OCI-LY1 (cell line): ENCODE results near the gene ASIC4.

ENCODE experiments used
- H2AFZ ChIP-seq: fragments of 200-600 bp; sonication (generic), shearing (Covaris generic); 2 replicates; pipeline ENCODE4 v1.6.0; 2014; ENCODE audit warnings: antibody characterized with exemption, mild to moderate bottlenecking, low read length
- H3F3A ChIP-seq: fragments of 200-600 bp; sonication (generic), shearing (Covaris generic); 2 replicates; pipeline ENCODE4 v1.6.0; 2014; ENCODE audit warnings: mild to moderate bottlenecking, antibody characterized with exemption, low read length, moderate library complexity; ENCODE audit not compliant: insufficient read depth
- H3K27ac ChIP-seq: fragments of 200-600 bp; sonication (generic); 2 replicates; pipeline ENCODE4 v1.5.1; 2014; ENCODE audit warnings: low read length, mixed run types, mild to moderate bottlenecking, low read depth; ENCODE audit not compliant: poor library complexity, severe bottlenecking
- H3K27me3 ChIP-seq: fragments of 200-600 bp; sonication (generic); 2 replicates; pipeline ENCODE4 v1.6.0; 2014; ENCODE audit warnings: antibody characterized with exemption, mild to moderate bottlenecking, low read length, moderate library complexity; ENCODE audit not compliant: insufficient read depth
- H3K36me3 ChIP-seq: fragments of 200-600 bp; sonication (generic); 2 replicates; pipeline ENCODE4 v1.6.1; 2014; ENCODE audit warnings: mild to moderate bottlenecking, antibody characterized with exemption, low read length, moderate library complexity, mixed read lengths; ENCODE audit not compliant: insufficient read depth
- H3K4me1 ChIP-seq: fragments of 200-600 bp; sonication (generic); 2 replicates; pipeline ENCODE4 v1.5.1; 2014; ENCODE audit warnings: mild to moderate bottlenecking, low read length, moderate library complexity; ENCODE audit not compliant: insufficient read depth, severe bottlenecking
- H3K4me2 ChIP-seq: fragments of 200-600 bp; sonication (generic), shearing (Covaris generic); 2 replicates; pipeline ENCODE4 v1.6.1; 2014; ENCODE audit warnings: low read length
- H3K4me3 ChIP-seq: fragments of 200-600 bp; sonication (generic); 2 replicates; pipeline ENCODE4 v1.5.1; 2014; ENCODE audit warnings: low read length, low read depth, mild to moderate bottlenecking, mixed read lengths; ENCODE audit not compliant: poor library complexity, severe bottlenecking
- H3K79me2 ChIP-seq: fragments of 200-600 bp; shearing (Covaris generic); 2 replicates; pipeline ENCODE4 v1.6.1; 2016; ENCODE audit warnings: mixed run types, low read length, mixed read lengths; ENCODE audit not compliant: insufficient read depth
- H3K9ac ChIP-seq: fragments of 200-600 bp; sonication (generic), shearing (Covaris generic); 2 replicates; pipeline ENCODE4 v1.6.1; 2014; ENCODE audit warnings: mild to moderate bottlenecking, low read length, mixed read lengths
- H3K9me2 ChIP-seq: fragments of 200-600 bp; sonication (generic), shearing (Covaris generic); 2 replicates; pipeline ENCODE4 v1.6.1; 2014; ENCODE audit warnings: low read depth, mild to moderate bottlenecking, low read length, mixed read lengths
- H3K9me3 ChIP-seq: fragments of 200-600 bp; shearing (Covaris generic); 2 replicates; pipeline ENCODE4 v1.6.1; 2014; ENCODE audit warnings: low read length, mixed read lengths
- H4K20me1 ChIP-seq: fragments of 200-600 bp; sonication (generic), shearing (Covaris generic); 2 replicates; pipeline ENCODE4 v1.6.0; 2016; ENCODE audit warnings: mild to moderate bottlenecking, low read length; ENCODE audit not compliant: insufficient read depth
- CTCF ChIP-seq: fragments of 200-600 bp; sonication (generic), shearing (Covaris generic); IDR thresholded peaks from 2 replicates; pipeline ENCODE4 v1.5.1; 2017; ENCODE audit warnings: mild to moderate bottlenecking, antibody characterized with exemption, low read length, moderate library complexity, mixed read lengths
- EZH2 ChIP-seq: fragments of 200-600 bp; sonication (generic), shearing (Covaris generic); IDR thresholded peaks from 2 replicates; pipeline ENCODE4 v1.8.0; 2017; ENCODE audit warnings: borderline replicate concordance, mixed run types, mild to moderate bottlenecking, antibody characterized with exemption, low read length, moderate library complexity, mixed read lengths

ASIC4 gene

GRCh38 chr2:219561179-219562048 is 47.1 kb downstream of the ASIC4 start:
- TF ChIP-seq CTCF (no peak), EZH2 (no peak)
- Histone ChIP-seq H2AFZ (no peak overlapping the region), H3K4me1 (no peaks in the 10 kb centered on the region), H3F3A (no peaks in the 10 kb centered on the region), H3K36me3 (no peaks in the 10 kb centered on the region), H3K4me2 (no peak overlapping the region), H3K27ac (no peak overlapping the region), H3K9me2 (no peaks in the 10 kb centered on the region), H3K9me3 (no peaks in the 10 kb centered on the region), H3K79me2 (no peaks in the 10 kb centered on the region), H3K9ac (no peak overlapping the region), H4K20me1 (no peaks in the 10 kb centered on the region), H3K4me3 (no peak overlapping the region), H3K27me3 (peaks cover 7% of the 10 kb centered on the region; the same call in 1 of the 2 replicates)

- H3K79me2 ChIP-seq: no peaks in the 10 kb centered on the region
- H3K9me3 ChIP-seq: no peaks in the 10 kb centered on the region
- no peak overlapping the region for H2AFZ ChIP-seq
- peaks cover 3% of the 10 kb centered on the region; the same call in 1 of the 2 replicates for H3K27me3 ChIP-seq
- H3F3A ChIP-seq: no peaks in the 10 kb centered on the region
- H3K4me1 ChIP-seq: no peaks in the 10 kb centered on the region
- no peak overlapping the region for H3K4me2 ChIP-seq
- no peaks in the 10 kb centered on the region for H4K20me1 ChIP-seq
- TF ChIP-seq EZH2 (no peak), CTCF (no peak)
- H3K27ac ChIP-seq: no peak overlapping the region
- H3K36me3 ChIP-seq: no peaks in the 10 kb centered on the region
- no peak overlapping the region for H3K9ac ChIP-seq
- no peak overlapping the region for H3K4me3 ChIP-seq
- H3K9me2 ChIP-seq: no peaks in the 10 kb centered on the region
Measured at GRCh38 chr2:219562049-219563020, 48.1 kb downstream of the ASIC4 start.

GRCh38 chr2:219563271-219563928 is 49.1 kb downstream of the ASIC4 start:
- Histone ChIP-seq H3K4me3 (no peak overlapping the region), H3K27me3 (peaks cover 3% of the 10 kb centered on the region; the same call in 1 of the 2 replicates), H2AFZ (no peak overlapping the region), H3K9me2 (no peaks in the 10 kb centered on the region), H3K36me3 (no peaks in the 10 kb centered on the region), H3K27ac (no peak overlapping the region), H3K9me3 (no peaks in the 10 kb centered on the region), H3F3A (no peaks in the 10 kb centered on the region), H3K4me2 (no peak overlapping the region), H3K9ac (no peak overlapping the region), H3K79me2 (no peaks in the 10 kb centered on the region), H3K4me1 (no peaks in the 10 kb centered on the region), H4K20me1 (no peaks in the 10 kb centered on the region)
- TF ChIP-seq EZH2 (no peak), CTCF (no peak)
